ENCODE data around the gene PGAP2. TPM values are rescaled to one million over a fixed set of nuclear protein-coding genes. Genes with fewer than 3 reads are reported as not detected.

The PGAP2 gene
- total RNA-seq, 1 experiment from 2014 or later: 39.5 TPM

DNA sequence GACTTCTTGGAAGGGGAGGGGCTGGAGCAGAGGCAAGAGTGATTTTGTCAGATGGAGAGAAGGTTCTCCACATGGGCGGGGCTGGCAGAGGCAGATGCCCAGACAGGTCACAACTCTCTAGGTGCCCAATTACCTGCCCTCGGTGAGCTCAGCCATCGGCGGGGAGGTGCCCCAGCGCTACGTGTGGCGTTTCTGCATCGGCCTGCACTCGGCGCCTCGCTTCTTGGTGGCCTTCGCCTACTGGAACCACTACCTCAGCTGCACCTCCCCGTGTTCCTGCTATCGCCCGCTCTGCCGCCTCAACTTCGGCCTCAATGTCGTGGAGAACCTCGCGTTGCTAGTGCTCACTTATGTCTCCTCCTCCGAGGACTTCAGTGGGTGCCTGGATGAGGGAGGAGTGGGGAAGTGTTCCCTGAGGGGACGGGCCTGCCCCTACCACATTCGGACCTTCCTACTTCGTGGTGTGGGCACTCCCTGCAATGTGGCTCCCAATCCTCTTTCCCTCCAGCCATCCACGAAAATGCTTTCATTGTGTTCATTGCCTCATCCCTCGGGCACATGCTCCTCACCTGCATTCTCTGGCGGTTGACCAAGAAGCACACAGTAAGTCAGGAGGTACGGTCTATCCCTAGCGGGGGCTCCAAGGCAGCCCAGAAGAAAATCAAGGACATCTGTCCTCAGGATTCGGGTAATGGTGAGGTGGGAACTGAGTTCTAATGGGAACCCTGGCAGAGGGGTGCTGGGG, 15.6 kb downstream of the PGAP2 start:
- ChIA-PET POLR2A (ENCODE audit: unreplicated experiment) (no interaction called here), CTCF (no interaction called here)
- Histone ChIP-seq H3K4me3 (no peak overlapping the region), H2AFZ (no peak overlapping the region), H3K4me2 (no peak overlapping the region), H3K36me3 (ENCODE audit: low read depth) (no peaks in the 10 kb centered on the region), H3K9me3 (ENCODE audit: insufficient read depth, low read depth) (no peaks in the 10 kb centered on the region), H3F3A (ENCODE audit: insufficient read depth, low read depth) (no peaks in the 10 kb centered on the region; the same call in 1 of the 2 replicates), H3K79me2 (ENCODE audit: low read depth) (no peaks in the 10 kb centered on the region), H3K27me3 (ENCODE audit: insufficient read depth, low read depth) (no peaks in the 10 kb centered on the region), H3K9me2 (ENCODE audit: insufficient read depth) (no peaks in the 10 kb centered on the region), H4K20me1 (ENCODE audit: insufficient read depth) (no peaks in the 10 kb centered on the region), H3K27ac (no peak overlapping the region), H3K4me1 (replicated peaks; ENCODE audit: insufficient read depth) (no peaks in the 10 kb centered on the region)
- no peak for DNase-seq
- TF ChIP-seq, protein P1, sequence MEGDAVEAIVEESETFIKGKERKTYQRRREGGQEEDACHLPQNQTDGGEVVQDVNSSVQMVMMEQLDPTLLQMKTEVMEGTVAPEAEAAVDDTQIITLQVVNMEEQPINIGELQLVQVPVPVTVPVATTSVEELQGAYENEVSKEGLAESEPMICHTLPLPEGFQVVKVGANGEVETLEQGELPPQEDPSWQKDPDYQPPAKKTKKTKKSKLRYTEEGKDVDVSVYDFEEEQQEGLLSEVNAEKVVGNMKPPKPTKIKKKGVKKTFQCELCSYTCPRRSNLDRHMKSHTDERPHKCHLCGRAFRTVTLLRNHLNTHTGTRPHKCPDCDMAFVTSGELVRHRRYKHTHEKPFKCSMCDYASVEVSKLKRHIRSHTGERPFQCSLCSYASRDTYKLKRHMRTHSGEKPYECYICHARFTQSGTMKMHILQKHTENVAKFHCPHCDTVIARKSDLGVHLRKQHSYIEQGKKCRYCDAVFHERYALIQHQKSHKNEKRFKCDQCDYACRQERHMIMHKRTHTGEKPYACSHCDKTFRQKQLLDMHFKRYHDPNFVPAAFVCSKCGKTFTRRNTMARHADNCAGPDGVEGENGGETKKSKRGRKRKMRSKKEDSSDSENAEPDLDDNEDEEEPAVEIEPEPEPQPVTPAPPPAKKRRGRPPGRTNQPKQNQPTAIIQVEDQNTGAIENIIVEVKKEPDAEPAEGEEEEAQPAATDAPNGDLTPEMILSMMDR (conservative IDR thresholded peaks at IDR 0.05): no peak
- TF ChIP-seq EZH2 (IDR thresholded peaks at IDR 0.05; ENCODE audit: low read depth): no peak
- intact Hi-C loops (cut with micrococcal nuclease; ENCODE audit: unreplicated experiment): no loop called here
- no TSS peak for BruUV-seq (replicated peaks)

GRCh38 chr11:3824714-3825472, 16.5 kb downstream of the PGAP2 start:
- ChIA-PET POLR2A (ENCODE audit: unreplicated experiment) (no interaction called here), CTCF (no interaction called here)

DNA sequence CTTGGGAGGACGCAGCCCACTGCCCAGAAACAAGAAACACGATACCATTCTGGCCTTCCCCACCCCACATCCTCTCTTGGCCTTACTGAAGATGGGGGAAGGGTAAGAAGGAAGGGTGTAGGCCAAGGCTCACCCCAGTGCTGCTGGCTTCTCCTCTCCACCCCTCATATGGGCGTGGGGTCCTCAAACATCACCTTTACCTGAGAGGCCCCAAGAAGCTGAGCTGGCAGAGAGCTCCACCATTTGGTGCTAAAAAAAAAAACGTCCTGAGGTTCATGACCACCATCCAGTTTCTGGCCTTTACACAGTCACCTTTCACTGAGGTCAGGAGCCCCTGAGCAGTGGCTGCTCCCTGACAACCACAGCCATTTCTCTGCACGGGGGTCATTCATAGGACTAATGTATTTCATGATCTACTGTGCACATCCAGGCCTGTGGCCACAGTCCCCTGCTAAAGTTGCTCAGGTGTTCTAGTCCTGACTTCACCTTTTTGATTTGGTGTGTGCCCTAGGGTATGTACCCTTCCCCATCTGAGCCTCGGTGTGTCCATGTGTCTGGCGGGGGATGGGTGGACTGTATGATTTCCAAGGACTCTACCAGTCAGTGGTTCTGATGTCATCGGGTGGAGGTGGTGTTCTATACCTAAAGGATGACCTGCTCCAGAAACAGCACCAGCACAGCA, 17.3 kb downstream of the PGAP2 start:
- no peak for DNase-seq
- no peaks in the 10 kb centered on the region for H3K36me3 ChIP-seq (ENCODE audit: low read depth)
- no peaks in the 10 kb centered on the region for H3K4me1 ChIP-seq (replicated peaks; ENCODE audit: insufficient read depth)
- H3K4me3 ChIP-seq: no peak overlapping the region
- POLR2A ChIA-PET (ENCODE audit: unreplicated experiment): no interaction called here
- no peak overlapping the region for H3K4me2 ChIP-seq
- H3K27ac ChIP-seq: no peak overlapping the region
- BruUV-seq (replicated peaks): TSS peak; percentile 19
- no peaks in the 10 kb centered on the region for H4K20me1 ChIP-seq (ENCODE audit: insufficient read depth)
- H2AFZ ChIP-seq: no peak overlapping the region
- TF ChIP-seq, protein P1 (conservative IDR thresholded peaks at IDR 0.05): no peak
- no peak for TF ChIP-seq EZH2 (IDR thresholded peaks at IDR 0.05; ENCODE audit: low read depth)
- no peaks in the 10 kb centered on the region for H3K9me2 ChIP-seq (ENCODE audit: insufficient read depth)
- no peaks in the 10 kb centered on the region; the same call in 1 of the 2 replicates for H3F3A ChIP-seq (ENCODE audit: insufficient read depth, low read depth)
- intact Hi-C loops (cut with micrococcal nuclease; ENCODE audit: unreplicated experiment): no loop called here
- no peaks in the 10 kb centered on the region for H3K27me3 ChIP-seq (ENCODE audit: insufficient read depth, low read depth)
- no peaks in the 10 kb centered on the region for H3K9me3 ChIP-seq (ENCODE audit: insufficient read depth, low read depth)
- CTCF ChIA-PET: no interaction called here
- H3K79me2 ChIP-seq (ENCODE audit: low read depth): no peaks in the 10 kb centered on the region

More at GRCh38 chr11:3824714-3825472, 16.5 kb downstream of the PGAP2 start:
- H3K27me3 ChIP-seq (ENCODE audit: insufficient read depth, low read depth): no peaks in the 10 kb centered on the region
- peak in 1 of 2 experiments; percentile 17 for DNase-seq
- H3K27ac ChIP-seq: no peak overlapping the region
- H3K4me3 ChIP-seq: no peak overlapping the region
- intact Hi-C loops (cut with micrococcal nuclease; ENCODE audit: unreplicated experiment): no loop called here
- no peaks in the 10 kb centered on the region for H3K36me3 ChIP-seq (ENCODE audit: low read depth)
- no TSS peak for BruUV-seq (replicated peaks)
- no peak overlapping the region for H2AFZ ChIP-seq
- no peaks in the 10 kb centered on the region for H3K4me1 ChIP-seq (replicated peaks; ENCODE audit: insufficient read depth)
- H3K79me2 ChIP-seq (ENCODE audit: low read depth): no peaks in the 10 kb centered on the region
- H3F3A ChIP-seq (ENCODE audit: insufficient read depth, low read depth): no peaks in the 10 kb centered on the region; the same call in 1 of the 2 replicates
- H4K20me1 ChIP-seq (ENCODE audit: insufficient read depth): no peaks in the 10 kb centered on the region
- no peak for TF ChIP-seq EZH2 (IDR thresholded peaks at IDR 0.05; ENCODE audit: low read depth)
- TF ChIP-seq, protein P1 (conservative IDR thresholded peaks at IDR 0.05): 0 out of 2 replicates have a peak, but pooled peaks have one; percentile 46
- H3K9me2 ChIP-seq (ENCODE audit: insufficient read depth): no peaks in the 10 kb centered on the region
- H3K4me2 ChIP-seq: no peak overlapping the region
- no peaks in the 10 kb centered on the region for H3K9me3 ChIP-seq (ENCODE audit: insufficient read depth, low read depth)

Measured in PC-9 (cell line).